HCT116 (cell line): ENCODE measurements around the gene FARP1. TPM values are rescaled to one million over a fixed set of nuclear protein-coding genes. Genes with fewer than 3 reads are reported as not detected.

Source experiments
- ATAC-seq: fragments of 200-7000 bp; cut with Tn5 transposase; 2 replicates; pipeline ENCODE4 v1.9.1; 2020; ENCODE audit warnings: mild to moderate bottlenecking, moderate library complexity
- BruUV-seq: library from RNA; stranded (reverse); fragments of 400-500 nt; replicated peaks from 2 replicates; lab custom pipeline; 2021; lab: Mats Ljungman, UMichigan
- CTCF ChIA-PET: fragments of 300-600 bp; sonication (Branson Sonifier 250); formaldehyde crosslinking; loops from one replicate; lab custom pipeline; 2021; ENCODE audit warnings: antibody characterized with exemption; lab: Charles Lee
- POLR2A ChIA-PET: fragments of 300-600, 350-600 bp; sonication (Branson Sonifier 250); formaldehyde crosslinking; loops from one replicate; lab custom pipeline; 2021; ENCODE audit warnings: antibody characterized with exemption; lab: Charles Lee
- RAD21 ChIA-PET, 2 experiments: fragments of 300-600 bp; sonication (Branson Sonifier 250); formaldehyde crosslinking; loops; one replicate each; lab custom pipeline; 2023; ENCODE audit warnings: low total read pairs in 2 of 2; ENCODE audit not compliant: uncharacterized antibody in 2 of 2, unreplicated experiment in 2 of 2, low non-redundant PET in 1 of 2; lab: Charles Lee
- DNase-seq: peaks from one replicate; pipeline ENCODE4 v3.0.0-alpha.2; 2010; ENCODE audit warnings: low read depth, low spot score
- H2AFZ ChIP-seq: fragments of 200-600 bp; shearing (Covaris generic), sonication (generic); 2 replicates; pipeline ENCODE4 v1.6.1; 2017; ENCODE audit warnings: low read depth, mixed run types, mixed read lengths, antibody characterized with exemption, low read length; ENCODE audit not compliant: poor library complexity, severe bottlenecking
- H3K27ac ChIP-seq: 2 replicates; pipeline ENCODE4 v1.5.1; 2012; ENCODE audit warnings: low read depth, low read length
- H3K27me3 ChIP-seq: fragments of 200-600 bp; sonication (generic); 2 replicates; pipeline ENCODE4 v1.6.1; 2016; ENCODE audit warnings: mixed run types, low read length, mixed read lengths; ENCODE audit not compliant: insufficient read depth
- H3K36me3 ChIP-seq, 2 experiments: fragments of 200-500 bp in 1 of 2; fragments of 200-600 bp in 1 of 2; sonication (Bioruptor generic) in 1 of 2; sonication (generic) in 1 of 2; 2 replicates each; pipeline versions ENCODE4 v1.5.1 to v1.6.1; 2014 to 2016; ENCODE audit warnings: low read length in 2 of 2, inconsistent platforms in 1 of 2, mixed read lengths in 1 of 2, mixed run types in 1 of 2; ENCODE audit not compliant: insufficient read depth in 2 of 2, control insufficient read depth in 1 of 2
- H3K4me1 ChIP-seq, 2 experiments: fragments of 200-600 bp in 1 of 2; sonication (generic) in 1 of 2; 2 replicates each; pipeline versions ENCODE4 v1.5.1 to v1.6.1; 2012 to 2017; ENCODE audit warnings: low read length in 2 of 2, inconsistent platforms in 1 of 2, mild to moderate bottlenecking in 1 of 2, mixed read lengths in 1 of 2, mixed run types in 1 of 2, moderate library complexity in 1 of 2; ENCODE audit not compliant: insufficient read depth in 2 of 2, control insufficient read depth in 1 of 2
- H3K4me2 ChIP-seq: fragments of 200-600 bp; sonication (generic); 2 replicates; pipeline ENCODE4 v1.6.1; 2017; ENCODE audit warnings: mixed run types, low read length, mixed read lengths
- H3K4me3 ChIP-seq, 2 experiments: fragments of 200-600 bp in 1 of 2; sonication (generic) in 1 of 2; replicated peaks in 1 of 2; 2 replicates each; pipeline ENCODE4 v1.5.1; 2011 to 2016; ENCODE audit warnings: low read length in 2 of 2, control low read depth in 1 of 2, low read depth in 1 of 2, mild to moderate bottlenecking in 1 of 2, mixed read lengths in 1 of 2, mixed run types in 1 of 2
- H3K79me2 ChIP-seq: fragments of 200-600 bp; sonication (generic); 2 replicates; pipeline ENCODE4 v1.6.1; 2017; ENCODE audit warnings: mild to moderate bottlenecking, mixed run types, low read length, moderate library complexity, mixed read lengths; ENCODE audit not compliant: insufficient read depth
- H3K9ac ChIP-seq: fragments of 200-600 bp; sonication (generic); 2 replicates; pipeline ENCODE4 v1.6.1; 2016; ENCODE audit warnings: low read length, mixed read lengths
- H3K9me2 ChIP-seq: fragments of 200-600 bp; sonication (generic), shearing (Covaris generic); 2 replicates; pipeline ENCODE4 v1.6.1; 2017; ENCODE audit warnings: mixed run types, mild to moderate bottlenecking, moderate library complexity; ENCODE audit not compliant: insufficient read depth
- H3K9me3 ChIP-seq, 2 experiments: fragments of 200-500 bp in 1 of 2; fragments of 200-600 bp in 1 of 2; sonication (Bioruptor generic) in 1 of 2; sonication (generic) in 1 of 2; 2 replicates each; pipeline ENCODE4 v1.6.1; 2014 to 2017; ENCODE audit warnings: low read length in 2 of 2, mixed read lengths in 2 of 2, inconsistent platforms in 1 of 2, low read depth in 1 of 2, mild to moderate bottlenecking in 1 of 2, mixed run types in 1 of 2, moderate library complexity in 1 of 2; ENCODE audit not compliant: control insufficient read depth in 1 of 2, insufficient read depth in 1 of 2
- H4K20me1 ChIP-seq: fragments of 200-600 bp; sonication (generic), shearing (Covaris generic); 2 replicates; pipeline ENCODE4 v1.6.1; 2017; ENCODE audit warnings: mixed run types, mild to moderate bottlenecking, moderate library complexity; ENCODE audit not compliant: insufficient read depth
- EZH2phosphoT487 ChIP-seq: fragments of 200-600 bp; IDR thresholded peaks from 2 replicates; pipeline ENCODE4 v1.6.1; 2018; ENCODE audit warnings: antibody characterized with exemption, borderline replicate concordance
- JUND ChIP-seq: IDR thresholded peaks from 2 replicates; pipeline ENCODE4 v1.6.1; 2012
- MAX ChIP-seq: IDR thresholded peaks from 2 replicates; pipeline ENCODE4 v1.6.1; 2012
- POLR2AphosphoS5 ChIP-seq: IDR thresholded peaks from 2 replicates; pipeline ENCODE4 v1.6.1; 2011; ENCODE audit warnings: mild to moderate bottlenecking, low read depth, low read length, moderate library complexity
- REST ChIP-seq: IDR thresholded peaks from 2 replicates; pipeline ENCODE4 v1.6.1; 2012; ENCODE audit warnings: low read depth
- SP1 ChIP-seq: IDR thresholded peaks from 2 replicates; pipeline ENCODE4 v1.6.1; 2012; ENCODE audit warnings: low read depth
- SRF ChIP-seq: IDR thresholded peaks from 2 replicates; pipeline ENCODE4 v1.6.1; 2012; ENCODE audit warnings: low read depth
- YY1 ChIP-seq: IDR thresholded peaks from 2 replicates; pipeline ENCODE4 v1.6.1; 2011; ENCODE audit warnings: low read length, low read depth, moderate library complexity, mild to moderate bottlenecking; ENCODE audit not compliant: insufficient replicate concordance; ENCODE audit errors: extremely low read depth
- ZFX ChIP-seq: fragments of 450-650 bp; IDR thresholded peaks from 2 replicates; pipeline ENCODE4 v1.6.1; 2017
- intact Hi-C: fragments of 100-400 bp; cut with micrococcal nuclease; formaldehyde crosslinking; loops from 2 replicates; pipeline ENCODE4 v1.10.0; 2022
- total RNA-seq: library from RNA; stranded (reverse); gene quantifications from one replicate; pipeline ENCODE4 v1.2.1, GENCODE V29; 2021; ENCODE audit not compliant: unreplicated experiment

The FARP1 gene
- total RNA-seq, 1 experiment from 2014 or later, result 30.5 TPM

GRCh38 chr13:98097749-98098148 is 45.1 kb upstream of the FARP1 start:
- BruUV-seq, result no TSS peak
- ChIA-PET POLR2A (no interaction called here), RAD21 (no interaction called here), CTCF (no interaction called here)
- no peaks in the 10 kb centered on the region for H4K20me1 ChIP-seq
- no peak overlapping the region for H2AFZ ChIP-seq
- no peak overlapping the region for H3K4me3 ChIP-seq
- DNase-seq, result no peak
- H3K79me2 ChIP-seq, result no peaks in the 10 kb centered on the region
- H3K4me2 ChIP-seq, result no peak overlapping the region
- no peaks in the 10 kb centered on the region; a peak in 1 of 4 replicates for H3K9me3 ChIP-seq
- intact Hi-C loops, result no loop called here
- no peaks in the 10 kb centered on the region for H3K36me3 ChIP-seq
- H3K9ac ChIP-seq, result no peak overlapping the region
- no peaks in the 10 kb centered on the region for H3K9me2 ChIP-seq
- no peaks in the 10 kb centered on the region for H3K27me3 ChIP-seq
- TF ChIP-seq REST, result no peak
- TF ChIP-seq POLR2AphosphoS5, result no peak
- TF ChIP-seq YY1, result no peak
- TF ChIP-seq JUND, result no peak
- TF ChIP-seq SRF, result no peak
- no peak for TF ChIP-seq MAX
- no peak for TF ChIP-seq SP1
- TF ChIP-seq ZFX, result no peak
- no peak for TF ChIP-seq EZH2phosphoT487
- H3K4me1 ChIP-seq, result no peaks in the 10 kb centered on the region
- no peak overlapping the region for H3K27ac ChIP-seq
- no peak for ATAC-seq
